ENCODE measurements around the gene HSD11B1L. TPM values are rescaled to one million over a fixed set of nuclear protein-coding genes. Genes with fewer than 3 reads are reported as not detected.

The HSD11B1L gene
- total RNA-seq, 1 experiment from 2014 or later = 6.0 TPM

DNA sequence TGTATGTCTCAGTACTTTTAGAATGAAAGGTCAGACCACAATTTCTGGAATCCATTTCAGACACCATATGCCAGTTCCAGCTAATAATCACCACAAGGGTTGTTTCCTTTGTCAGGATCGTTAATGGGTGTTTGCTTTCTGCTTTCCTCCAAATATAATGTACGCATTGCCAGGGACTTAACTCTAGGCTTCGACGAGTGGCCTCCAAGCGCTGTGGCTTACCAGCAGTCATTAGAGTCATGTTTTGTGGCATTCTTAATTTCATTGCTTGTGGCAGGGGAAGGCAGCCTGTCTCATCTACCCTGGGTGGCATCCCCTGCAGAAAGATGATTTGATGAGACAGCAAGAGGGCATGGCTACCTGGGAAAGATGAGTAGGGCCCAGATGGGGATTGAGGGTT is 35.4 kb upstream of the HSD11B1L start:
- intact Hi-C loops (cut with micrococcal nuclease) = no loop called here
- no peak overlapping the region for H3K9ac ChIP-seq (ENCODE audit: low read length)
- RAD21 ChIA-PET (ENCODE audit: low non-redundant PET in 1 of 2, low total read pairs in 2 of 2, uncharacterized antibody in 2 of 2, unreplicated experiment in 2 of 2) = no interaction called here
- no peaks in the 10 kb centered on the region for H3K9me3 ChIP-seq (ENCODE audit: control insufficient read depth in 1 of 2, insufficient read depth in 1 of 2, low read depth in 1 of 2, low read length in 2 of 2)
- H3K27ac ChIP-seq (ENCODE audit: low read depth, low read length) = no peak overlapping the region
- peaks cover 19% of the 10 kb centered on the region; the same call in 1 of the 2 replicates for H4K20me1 ChIP-seq (ENCODE audit: insufficient read depth)
- H3K4me3 ChIP-seq (replicated peaks in 1 of 2; ENCODE audit: low read depth in 1 of 2, low read length in 2 of 2) = no peak overlapping the region
- peaks cover 91% of the 10 kb centered on the region for H3K79me2 ChIP-seq (ENCODE audit: insufficient read depth, low read length)
- no peak for DNase-seq (ENCODE audit: low read depth, low spot score)
- H3K27me3 ChIP-seq (ENCODE audit: insufficient read depth, low read length) = no peaks in the 10 kb centered on the region
- no peak overlapping the region for H2AFZ ChIP-seq (ENCODE audit: low read depth, low read length, poor library complexity, severe bottlenecking)
- no TSS peak for BruUV-seq (replicated peaks)
- TF ChIP-seq SRF (IDR thresholded peaks at IDR 0.05; ENCODE audit: low read depth) = no peak
- no peak for TF ChIP-seq POLR2AphosphoS5 (IDR thresholded peaks at IDR 0.05; ENCODE audit: low read depth, low read length)
- no peak for TF ChIP-seq EZH2phosphoT487 (IDR thresholded peaks at IDR 0.05; ENCODE audit: borderline replicate concordance)
- TF ChIP-seq SIN3A (IDR thresholded peaks at IDR 0.05; ENCODE audit: low read depth) = no peak
- no peak for TF ChIP-seq EZH2 (IDR thresholded peaks at IDR 0.05)
- ATAC-seq = no peak
- peaks cover 58 to 77% of the 10 kb centered on the region in 2 experiments for H3K36me3 ChIP-seq (ENCODE audit: control insufficient read depth in 1 of 2, insufficient read depth in 2 of 2, low read length in 2 of 2)
- POLR2A ChIA-PET = no interaction called here
- no peaks in the 10 kb centered on the region for H3K4me1 ChIP-seq (ENCODE audit: control insufficient read depth in 1 of 2, insufficient read depth in 2 of 2, low read length in 2 of 2)
- no peaks in the 10 kb centered on the region for H3K9me2 ChIP-seq (ENCODE audit: insufficient read depth)
- CTCF ChIA-PET = no interaction called here
- no peak overlapping the region for H3K4me2 ChIP-seq (ENCODE audit: low read length)

DNA sequence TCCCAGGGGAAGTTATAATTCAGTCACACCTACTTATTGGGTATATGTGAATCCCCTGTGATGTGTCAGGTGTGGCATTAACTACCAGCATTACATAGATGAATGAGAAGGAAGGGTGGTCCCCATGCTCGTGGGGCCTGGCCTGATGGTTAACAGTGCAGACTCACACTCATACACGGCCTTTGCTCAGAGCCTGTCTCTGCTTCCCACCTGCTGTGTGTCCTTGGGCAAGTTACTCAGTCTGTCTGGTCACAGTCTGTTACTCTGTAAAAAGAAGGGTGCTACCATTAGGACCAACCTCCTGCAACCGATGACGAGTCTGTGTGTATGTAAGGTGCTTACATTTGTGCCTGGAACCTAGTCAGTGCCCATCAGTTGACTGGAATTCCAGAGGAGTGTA is 34.1 kb upstream of the HSD11B1L start:
- no peak for DNase-seq (ENCODE audit: low read depth, low spot score)
- Histone ChIP-seq H3K36me3 (ENCODE audit: control insufficient read depth in 1 of 2, insufficient read depth in 2 of 2, low read length in 2 of 2) (peaks cover 69 to 87% of the 10 kb centered on the region in 2 experiments), H3K4me1 (ENCODE audit: control insufficient read depth in 1 of 2, insufficient read depth in 2 of 2, low read length in 2 of 2) (no peaks in the 10 kb centered on the region), H3K27me3 (ENCODE audit: insufficient read depth, low read length) (no peaks in the 10 kb centered on the region), H4K20me1 (ENCODE audit: insufficient read depth) (peaks cover 19% of the 10 kb centered on the region; the same call in 1 of the 2 replicates), H3K79me2 (ENCODE audit: insufficient read depth, low read length) (peaks cover 90% of the 10 kb centered on the region), H3K9me2 (ENCODE audit: insufficient read depth) (no peaks in the 10 kb centered on the region), H2AFZ (ENCODE audit: low read depth, low read length, poor library complexity, severe bottlenecking) (no peak overlapping the region), H3K27ac (ENCODE audit: low read depth, low read length) (no peak overlapping the region), H3K9ac (ENCODE audit: low read length) (no peak overlapping the region), H3K4me2 (ENCODE audit: low read length) (no peak overlapping the region), H3K4me3 (replicated peaks in 1 of 2; ENCODE audit: low read depth in 1 of 2, low read length in 2 of 2) (no peak overlapping the region), H3K9me3 (ENCODE audit: control insufficient read depth in 1 of 2, insufficient read depth in 1 of 2, low read depth in 1 of 2, low read length in 2 of 2) (no peaks in the 10 kb centered on the region)
- ChIA-PET CTCF (no interaction called here), RAD21 (ENCODE audit: low non-redundant PET in 1 of 2, low total read pairs in 2 of 2, uncharacterized antibody in 2 of 2, unreplicated experiment in 2 of 2) (no interaction called here), POLR2A (no interaction called here)
- no peak for TF ChIP-seq EGR1 (IDR thresholded peaks at IDR 0.05; ENCODE audit: low read depth)
- TF ChIP-seq RAD21 (IDR thresholded peaks at IDR 0.05; ENCODE audit: low read depth) = no peak
- no peak for TF ChIP-seq ZNF274 (IDR thresholded peaks at IDR 0.05; ENCODE audit: low read depth, low read length)
- no peak for TF ChIP-seq SP1 (IDR thresholded peaks at IDR 0.05; ENCODE audit: low read depth)
- TF ChIP-seq POLR2AphosphoS5 (IDR thresholded peaks at IDR 0.05; ENCODE audit: low read depth, low read length) = no peak
- TF ChIP-seq, protein P1, sequence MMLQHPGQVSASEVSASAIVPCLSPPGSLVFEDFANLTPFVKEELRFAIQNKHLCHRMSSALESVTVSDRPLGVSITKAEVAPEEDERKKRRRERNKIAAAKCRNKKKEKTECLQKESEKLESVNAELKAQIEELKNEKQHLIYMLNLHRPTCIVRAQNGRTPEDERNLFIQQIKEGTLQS (IDR thresholded peaks at IDR 0.05) = no peak
- no peak for TF ChIP-seq POLR2A (IDR thresholded peaks at IDR 0.05; ENCODE audit: borderline replicate concordance, extremely low read depth, insufficient read depth, insufficient read length)
- TF ChIP-seq FOSL1 (IDR thresholded peaks at IDR 0.05; ENCODE audit: low read depth) = no peak
- TF ChIP-seq EZH2phosphoT487 (IDR thresholded peaks at IDR 0.05; ENCODE audit: borderline replicate concordance) = no peak
- TF ChIP-seq, protein P2, sequence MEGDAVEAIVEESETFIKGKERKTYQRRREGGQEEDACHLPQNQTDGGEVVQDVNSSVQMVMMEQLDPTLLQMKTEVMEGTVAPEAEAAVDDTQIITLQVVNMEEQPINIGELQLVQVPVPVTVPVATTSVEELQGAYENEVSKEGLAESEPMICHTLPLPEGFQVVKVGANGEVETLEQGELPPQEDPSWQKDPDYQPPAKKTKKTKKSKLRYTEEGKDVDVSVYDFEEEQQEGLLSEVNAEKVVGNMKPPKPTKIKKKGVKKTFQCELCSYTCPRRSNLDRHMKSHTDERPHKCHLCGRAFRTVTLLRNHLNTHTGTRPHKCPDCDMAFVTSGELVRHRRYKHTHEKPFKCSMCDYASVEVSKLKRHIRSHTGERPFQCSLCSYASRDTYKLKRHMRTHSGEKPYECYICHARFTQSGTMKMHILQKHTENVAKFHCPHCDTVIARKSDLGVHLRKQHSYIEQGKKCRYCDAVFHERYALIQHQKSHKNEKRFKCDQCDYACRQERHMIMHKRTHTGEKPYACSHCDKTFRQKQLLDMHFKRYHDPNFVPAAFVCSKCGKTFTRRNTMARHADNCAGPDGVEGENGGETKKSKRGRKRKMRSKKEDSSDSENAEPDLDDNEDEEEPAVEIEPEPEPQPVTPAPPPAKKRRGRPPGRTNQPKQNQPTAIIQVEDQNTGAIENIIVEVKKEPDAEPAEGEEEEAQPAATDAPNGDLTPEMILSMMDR (IDR thresholded peaks at IDR 0.05 in 2 of 3, conservative IDR thresholded peaks at IDR 0.05 in 1 of 3; ENCODE audit: borderline replicate concordance in 1 of 3, insufficient read depth in 1 of 3, low read depth in 2 of 3, low read length in 2 of 3) = no peak
- TF ChIP-seq, protein P3, sequence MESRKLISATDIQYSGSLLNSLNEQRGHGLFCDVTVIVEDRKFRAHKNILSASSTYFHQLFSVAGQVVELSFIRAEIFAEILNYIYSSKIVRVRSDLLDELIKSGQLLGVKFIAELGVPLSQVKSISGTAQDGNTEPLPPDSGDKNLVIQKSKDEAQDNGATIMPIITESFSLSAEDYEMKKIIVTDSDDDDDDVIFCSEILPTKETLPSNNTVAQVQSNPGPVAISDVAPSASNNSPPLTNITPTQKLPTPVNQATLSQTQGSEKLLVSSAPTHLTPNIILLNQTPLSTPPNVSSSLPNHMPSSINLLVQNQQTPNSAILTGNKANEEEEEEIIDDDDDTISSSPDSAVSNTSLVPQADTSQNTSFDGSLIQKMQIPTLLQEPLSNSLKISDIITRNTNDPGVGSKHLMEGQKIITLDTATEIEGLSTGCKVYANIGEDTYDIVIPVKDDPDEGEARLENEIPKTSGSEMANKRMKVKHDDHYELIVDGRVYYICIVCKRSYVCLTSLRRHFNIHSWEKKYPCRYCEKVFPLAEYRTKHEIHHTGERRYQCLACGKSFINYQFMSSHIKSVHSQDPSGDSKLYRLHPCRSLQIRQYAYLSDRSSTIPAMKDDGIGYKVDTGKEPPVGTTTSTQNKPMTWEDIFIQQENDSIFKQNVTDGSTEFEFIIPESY (IDR thresholded peaks at IDR 0.05; ENCODE audit: extremely low read depth, insufficient replicate concordance, low read length) = no peak
- no peak for ATAC-seq
- intact Hi-C loops (cut with micrococcal nuclease) = no loop called here
- no TSS peak for BruUV-seq (replicated peaks)
